ENCODE measurements around the gene PTGIS.

- no peak for TF ChIP-seq CTCF (IDR thresholded peaks at IDR 0.05; ENCODE audit: borderline replicate concordance, extremely low read depth, low read length, poor library complexity, severe bottlenecking)
- no peak for TF ChIP-seq EZH2 (IDR thresholded peaks at IDR 0.05; ENCODE audit: borderline replicate concordance, low read depth, low read length, severe bottlenecking)
Observed at GRCh38 chr20:49479785-49480184, 88.2 kb downstream of the PTGIS start.

Data from DND-41 (cell line).